HCT116 (cell line): Measurements from ENCODE around the gene TPST1. TPM values are rescaled to one million over a fixed set of nuclear protein-coding genes. Genes with fewer than 3 reads are reported as not detected.

Experiments
- ATAC-seq: fragments of 200-7000 bp; cut with Tn5 transposase; 2 replicates; pipeline ENCODE4 v1.9.1; 2020; ENCODE audit warnings: mild to moderate bottlenecking, moderate library complexity
- BruUV-seq: library from RNA; stranded (reverse); fragments of 400-500 nt; replicated peaks from 2 replicates; lab custom pipeline; 2021; lab: Mats Ljungman, UMichigan
- CTCF ChIA-PET: fragments of 300-600 bp; sonication (Branson Sonifier 250); formaldehyde crosslinking; loops from one replicate; lab custom pipeline; 2021; ENCODE audit warnings: antibody characterized with exemption; lab: Charles Lee
- POLR2A ChIA-PET: fragments of 300-600, 350-600 bp; sonication (Branson Sonifier 250); formaldehyde crosslinking; loops from one replicate; lab custom pipeline; 2021; ENCODE audit warnings: antibody characterized with exemption; lab: Charles Lee
- RAD21 ChIA-PET, 2 experiments: fragments of 300-600 bp; sonication (Branson Sonifier 250); formaldehyde crosslinking; loops; one replicate each; lab custom pipeline; 2023; ENCODE audit warnings: low total read pairs in 2 of 2; ENCODE audit not compliant: uncharacterized antibody in 2 of 2, unreplicated experiment in 2 of 2, low non-redundant PET in 1 of 2; lab: Charles Lee
- DNase-seq: peaks from one replicate; pipeline ENCODE4 v3.0.0-alpha.2; 2010; ENCODE audit warnings: low read depth, low spot score
- H2AFZ ChIP-seq: fragments of 200-600 bp; shearing (Covaris generic), sonication (generic); 2 replicates; pipeline ENCODE4 v1.6.1; 2017; ENCODE audit warnings: low read depth, mixed run types, mixed read lengths, antibody characterized with exemption, low read length; ENCODE audit not compliant: poor library complexity, severe bottlenecking
- H3K27ac ChIP-seq: 2 replicates; pipeline ENCODE4 v1.5.1; 2012; ENCODE audit warnings: low read depth, low read length
- H3K27me3 ChIP-seq: fragments of 200-600 bp; sonication (generic); 2 replicates; pipeline ENCODE4 v1.6.1; 2016; ENCODE audit warnings: mixed run types, low read length, mixed read lengths; ENCODE audit not compliant: insufficient read depth
- H3K36me3 ChIP-seq, 2 experiments: fragments of 200-500 bp in 1 of 2; fragments of 200-600 bp in 1 of 2; sonication (Bioruptor generic) in 1 of 2; sonication (generic) in 1 of 2; 2 replicates each; pipeline versions ENCODE4 v1.5.1 to v1.6.1; 2014 to 2016; ENCODE audit warnings: low read length in 2 of 2, inconsistent platforms in 1 of 2, mixed read lengths in 1 of 2, mixed run types in 1 of 2; ENCODE audit not compliant: insufficient read depth in 2 of 2, control insufficient read depth in 1 of 2
- H3K4me1 ChIP-seq, 2 experiments: fragments of 200-600 bp in 1 of 2; sonication (generic) in 1 of 2; 2 replicates each; pipeline versions ENCODE4 v1.5.1 to v1.6.1; 2012 to 2017; ENCODE audit warnings: low read length in 2 of 2, inconsistent platforms in 1 of 2, mild to moderate bottlenecking in 1 of 2, mixed read lengths in 1 of 2, mixed run types in 1 of 2, moderate library complexity in 1 of 2; ENCODE audit not compliant: insufficient read depth in 2 of 2, control insufficient read depth in 1 of 2
- H3K4me2 ChIP-seq: fragments of 200-600 bp; sonication (generic); 2 replicates; pipeline ENCODE4 v1.6.1; 2017; ENCODE audit warnings: mixed run types, low read length, mixed read lengths
- H3K4me3 ChIP-seq, 2 experiments: fragments of 200-600 bp in 1 of 2; sonication (generic) in 1 of 2; replicated peaks in 1 of 2; 2 replicates each; pipeline ENCODE4 v1.5.1; 2011 to 2016; ENCODE audit warnings: low read length in 2 of 2, control low read depth in 1 of 2, low read depth in 1 of 2, mild to moderate bottlenecking in 1 of 2, mixed read lengths in 1 of 2, mixed run types in 1 of 2
- H3K79me2 ChIP-seq: fragments of 200-600 bp; sonication (generic); 2 replicates; pipeline ENCODE4 v1.6.1; 2017; ENCODE audit warnings: mild to moderate bottlenecking, mixed run types, low read length, moderate library complexity, mixed read lengths; ENCODE audit not compliant: insufficient read depth
- H3K9ac ChIP-seq: fragments of 200-600 bp; sonication (generic); 2 replicates; pipeline ENCODE4 v1.6.1; 2016; ENCODE audit warnings: low read length, mixed read lengths
- H3K9me2 ChIP-seq: fragments of 200-600 bp; sonication (generic), shearing (Covaris generic); 2 replicates; pipeline ENCODE4 v1.6.1; 2017; ENCODE audit warnings: mixed run types, mild to moderate bottlenecking, moderate library complexity; ENCODE audit not compliant: insufficient read depth
- H3K9me3 ChIP-seq, 2 experiments: fragments of 200-500 bp in 1 of 2; fragments of 200-600 bp in 1 of 2; sonication (Bioruptor generic) in 1 of 2; sonication (generic) in 1 of 2; 2 replicates each; pipeline ENCODE4 v1.6.1; 2014 to 2017; ENCODE audit warnings: low read length in 2 of 2, mixed read lengths in 2 of 2, inconsistent platforms in 1 of 2, low read depth in 1 of 2, mild to moderate bottlenecking in 1 of 2, mixed run types in 1 of 2, moderate library complexity in 1 of 2; ENCODE audit not compliant: control insufficient read depth in 1 of 2, insufficient read depth in 1 of 2
- H4K20me1 ChIP-seq: fragments of 200-600 bp; sonication (generic), shearing (Covaris generic); 2 replicates; pipeline ENCODE4 v1.6.1; 2017; ENCODE audit warnings: mixed run types, mild to moderate bottlenecking, moderate library complexity; ENCODE audit not compliant: insufficient read depth
- ATF3 ChIP-seq: IDR thresholded peaks from 2 replicates; pipeline ENCODE4 v1.6.1; 2012
- ELF1 ChIP-seq: IDR thresholded peaks from 2 replicates; pipeline ENCODE4 v1.6.1; 2012; ENCODE audit warnings: low read depth, borderline replicate concordance
- MAX ChIP-seq: IDR thresholded peaks from 2 replicates; pipeline ENCODE4 v1.6.1; 2012
- POLR2A ChIP-seq: IDR thresholded peaks from 2 replicates; pipeline ENCODE4 v1.7.0; 2011; ENCODE audit warnings: borderline replicate concordance; ENCODE audit not compliant: insufficient read depth, insufficient read length; ENCODE audit errors: extremely low read depth
- SP1 ChIP-seq: IDR thresholded peaks from 2 replicates; pipeline ENCODE4 v1.6.1; 2012; ENCODE audit warnings: low read depth
- SRF ChIP-seq: IDR thresholded peaks from 2 replicates; pipeline ENCODE4 v1.6.1; 2012; ENCODE audit warnings: low read depth
- TCF7L2 ChIP-seq: IDR thresholded peaks from 2 replicates; pipeline ENCODE4 v1.7.0; 2011; ENCODE audit warnings: borderline replicate concordance, inconsistent platforms; ENCODE audit not compliant: insufficient read depth, insufficient read length; ENCODE audit errors: extremely low read depth
- ZBTB33 ChIP-seq: IDR thresholded peaks from 2 replicates; pipeline ENCODE4 v1.6.1; 2011; ENCODE audit warnings: mild to moderate bottlenecking, low read length, moderate library complexity; ENCODE audit not compliant: insufficient replicate concordance; ENCODE audit errors: extremely low read depth
- ZNF274 ChIP-seq: fragments of 200-500 bp; sonication (Bioruptor generic); IDR thresholded peaks from 2 replicates; pipeline ENCODE4 v1.6.1; 2014; ENCODE audit warnings: mild to moderate bottlenecking, low read depth, low read length, inconsistent platforms
- intact Hi-C: fragments of 100-400 bp; cut with micrococcal nuclease; formaldehyde crosslinking; loops from 2 replicates; pipeline ENCODE4 v1.10.0; 2022
- total RNA-seq: library from RNA; stranded (reverse); gene quantifications from one replicate; pipeline ENCODE4 v1.2.1, GENCODE V29; 2021; ENCODE audit not compliant: unreplicated experiment

Gene TPST1
- total RNA-seq, 1 experiment from 2014 or later: 11.4 TPM

- TF ChIP-seq ATF3: no peak
- TF ChIP-seq ELF1: no peak
- TF ChIP-seq SP1: no peak
- TF ChIP-seq MAX: no peak
- TF ChIP-seq TCF7L2: no peak
- TF ChIP-seq POLR2A: no peak
- no peak for TF ChIP-seq ZNF274
- no peak for TF ChIP-seq ZBTB33
- no peak for TF ChIP-seq SRF
- no peak overlapping the region for H3K27ac ChIP-seq
- intact Hi-C loops: no loop called here
- H4K20me1 ChIP-seq: no peaks in the 10 kb centered on the region
- no peaks in the 10 kb centered on the region for H3K36me3 ChIP-seq
- no peak overlapping the region for H3K9ac ChIP-seq
- no peaks in the 10 kb centered on the region for H3K4me1 ChIP-seq
- RAD21 ChIA-PET: no interaction called here
- H3K4me3 ChIP-seq: no peak overlapping the region
- H3K9me2 ChIP-seq: no peaks in the 10 kb centered on the region
- ATAC-seq (no peak), DNase-seq (no peak)
- H3K9me3 ChIP-seq: no peaks in the 10 kb centered on the region
- H3K4me2 ChIP-seq: no peak overlapping the region
- no peaks in the 10 kb centered on the region for H3K79me2 ChIP-seq
- H2AFZ ChIP-seq: no peak overlapping the region
- BruUV-seq: no TSS peak
- POLR2A ChIA-PET: no interaction called here
- H3K27me3 ChIP-seq: no peaks in the 10 kb centered on the region
- CTCF ChIA-PET: no interaction called here
These were observed 15.2 kb upstream of the TPST1 start for GRCh38 chr7:66189695-66190503.
